Stomach (tissue), 9 donors: ENCODE measurements around the gene FAM222A. TPM values are rescaled to one million over a fixed set of nuclear protein-coding genes. Genes with fewer than 3 reads are reported as not detected.

Source experiments
- DNase-seq, 2 donors: peaks; one replicate each; pipeline versions ENCODE4 v3.0.0 to v3.0.0-alpha.2; 2013 to 2019
- H3K27ac ChIP-seq, 5 donors: fragments of 200-600 bp in 4 of 5; sonication (generic) in 4 of 5; one replicate each; pipeline ENCODE4 v1.5.1; 2013 to 2019; ENCODE audit warnings: mild to moderate bottlenecking in 1 of 5, moderate library complexity in 1 of 5
- H3K27me3 ChIP-seq, 3 donors: fragments of 200-600 bp; sonication (generic); one replicate each; pipeline ENCODE4 v1.5.1; 2017 to 2019; ENCODE audit warnings: mixed run types in 1 of 3
- H3K36me3 ChIP-seq, 4 donors: fragments of 200-600 bp; sonication (generic); 1 replicate in 3 of 4; 2 replicates in 1 of 4; pipeline ENCODE4 v1.5.1; 2016 to 2019
- H3K4me1 ChIP-seq, 4 donors: fragments of 200-600 bp; sonication (generic); one replicate each; pipeline ENCODE4 v1.5.1; 2016 to 2019
- H3K4me3 ChIP-seq, 4 donors: fragments of 200-600 bp; sonication (generic) in 3 of 4; one replicate each; pipeline ENCODE4 v1.5.1; 2016 to 2019; ENCODE audit warnings: mild to moderate bottlenecking in 1 of 4
- H3K9me3 ChIP-seq, 4 donors: fragments of 200-600 bp; sonication (generic); one replicate each; pipeline ENCODE4 v1.5.1; 2016 to 2019
- EP300 ChIP-seq: sonication (generic); formaldehyde crosslinking; IDR thresholded peaks from one replicate; pipeline ENCODE4 v1.6.1; 2017; ENCODE audit warnings: antibody characterized with exemption
- POLR2A ChIP-seq, 4 donors: fragments of 450-650 bp; IDR thresholded peaks; one replicate each; pipeline ENCODE4 v1.6.1; 2016; ENCODE audit warnings: antibody characterized with exemption in 4 of 4, control low read depth in 2 of 4, mild to moderate bottlenecking in 1 of 4, moderate library complexity in 1 of 4
- POLR2AphosphoS5 ChIP-seq, 3 donors: sonication (generic); formaldehyde crosslinking; IDR thresholded peaks; one replicate each; pipeline ENCODE4 v1.6.1; 2016; ENCODE audit warnings: antibody characterized with exemption in 3 of 3
- WGBS, 5 donors: extraction: QIAGEN DNeasy Blood & Tissue Kit in 3 of 5; methylation state at CpG; one replicate each; pipeline versions ENCODE4 v1.1.5 to v1.1.7; 2013 to 2018; 5-methylcytosine and 5-hydroxymethylcytosine counted together
- intact Hi-C: fragments of 100-400 bp; cut with DNase I; formaldehyde crosslinking; loops from one replicate; pipeline ENCODE4 v1.15.1; 2023; ENCODE audit warnings: low total_unique reads
- polyA plus RNA-seq, 3 donors: library from polyadenylated mRNA; stranded (reverse); fragments of 200-250 nt; gene quantifications; one replicate each; pipeline ENCODE4 v1.2.3, GENCODE V29; 2013
- total RNA-seq, 5 donors: library from RNA; depleted of rRNA; stranded (reverse); fragments of >200 nt; gene quantifications; one replicate each; pipeline versions ENCODE4 v1.1.0 to v1.2.3, GENCODE V29; 2014 to 2016
- TF ChIP-seq, protein P1 (sequence below), 7 experiments: fragments of 450-650 bp in 4 of 7; fragments of 200-600 bp in 3 of 7; sonication (generic) in 3 of 7; IDR thresholded peaks; one replicate each; pipeline ENCODE4 v1.5.1; 2016 to 2019; ENCODE audit warnings: antibody characterized with exemption in 7 of 7, control low read depth in 2 of 7, mild to moderate bottlenecking in 1 of 7
- donor health status: healthy with polysubstance abuse.
- donor health status: Bipolar disorder and iron deficiency.
- donor health status: healthy.

Gene FAM222A
- total and polyA plus RNA-seq, 8 donors, result 1.7 to 19.7 (median 4.5) TPM

DNA sequence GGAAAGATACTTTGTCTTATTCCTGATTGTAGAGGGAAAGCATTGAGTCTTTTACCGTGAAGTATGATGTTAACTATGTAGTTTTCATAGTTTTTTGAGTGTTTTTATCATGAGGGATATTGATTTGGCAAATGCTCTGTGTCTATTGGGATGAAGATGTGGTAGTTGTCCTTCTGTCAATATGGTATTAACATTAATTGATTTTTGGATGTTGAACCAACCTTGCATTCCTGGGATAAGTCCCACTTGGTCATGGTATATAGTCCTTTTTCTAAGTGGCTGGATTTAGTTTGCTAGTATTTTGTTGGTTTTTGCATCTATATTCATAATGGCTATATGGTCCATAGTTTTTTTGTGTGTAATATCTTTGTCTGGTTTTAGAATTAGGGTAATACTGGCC, 42.8 kb downstream of the FAM222A start:
- DNase-seq, result no peak
- 83 to 96% (median 91%) methylated on average over 1 of the region's 1 CpG for WGBS, 5 donors
- Histone ChIP-seq H3K4me1 (peaks cover 0 to 31% (median 23%) of the 10 kb centered on the region in 4 donors), H3K27ac (no peak overlapping the region), H3K4me3 (no peak overlapping the region), H3K9me3 (peaks cover 0 to 20% (median 14%) of the 10 kb centered on the region in 4 donors), H3K36me3 (no peaks in the 10 kb centered on the region), H3K27me3 (no peaks in the 10 kb centered on the region)
- intact Hi-C loops, result no loop called here
- TF ChIP-seq EP300, result no peak
- TF ChIP-seq POLR2AphosphoS5 (IDR thresholded peaks at IDR 0.05), result no peak
- TF ChIP-seq, protein P1, sequence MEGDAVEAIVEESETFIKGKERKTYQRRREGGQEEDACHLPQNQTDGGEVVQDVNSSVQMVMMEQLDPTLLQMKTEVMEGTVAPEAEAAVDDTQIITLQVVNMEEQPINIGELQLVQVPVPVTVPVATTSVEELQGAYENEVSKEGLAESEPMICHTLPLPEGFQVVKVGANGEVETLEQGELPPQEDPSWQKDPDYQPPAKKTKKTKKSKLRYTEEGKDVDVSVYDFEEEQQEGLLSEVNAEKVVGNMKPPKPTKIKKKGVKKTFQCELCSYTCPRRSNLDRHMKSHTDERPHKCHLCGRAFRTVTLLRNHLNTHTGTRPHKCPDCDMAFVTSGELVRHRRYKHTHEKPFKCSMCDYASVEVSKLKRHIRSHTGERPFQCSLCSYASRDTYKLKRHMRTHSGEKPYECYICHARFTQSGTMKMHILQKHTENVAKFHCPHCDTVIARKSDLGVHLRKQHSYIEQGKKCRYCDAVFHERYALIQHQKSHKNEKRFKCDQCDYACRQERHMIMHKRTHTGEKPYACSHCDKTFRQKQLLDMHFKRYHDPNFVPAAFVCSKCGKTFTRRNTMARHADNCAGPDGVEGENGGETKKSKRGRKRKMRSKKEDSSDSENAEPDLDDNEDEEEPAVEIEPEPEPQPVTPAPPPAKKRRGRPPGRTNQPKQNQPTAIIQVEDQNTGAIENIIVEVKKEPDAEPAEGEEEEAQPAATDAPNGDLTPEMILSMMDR (IDR thresholded peaks at IDR 0.05), result no peak
- TF ChIP-seq POLR2A (IDR thresholded peaks at IDR 0.05), result no peak

GRCh38 chr12:109757671-109758265, 44.1 kb downstream of the FAM222A start:
- intact Hi-C loops, result no loop called here
- DNase-seq, result peak in 1 of 2 donors; percentile 15
- no peak overlapping the region for H3K27ac ChIP-seq
- WGBS, 5 donors, result 82 to 93% (median 91%) methylated on average over 11 of the region's 11 CpGs
- H3K4me1 ChIP-seq, result peaks cover 0 to 27% (median 20%) of the 10 kb centered on the region in 4 donors
- H3K9me3 ChIP-seq, result peaks cover 0 to 20% (median 14%) of the 10 kb centered on the region in 4 donors
- TF ChIP-seq POLR2A (IDR thresholded peaks at IDR 0.05) (no peak), EP300 (no peak), POLR2AphosphoS5 (IDR thresholded peaks at IDR 0.05) (no peak)
- TF ChIP-seq, protein P1 (IDR thresholded peaks at IDR 0.05), result no peak
- no peak overlapping the region for H3K4me3 ChIP-seq
- no peaks in the 10 kb centered on the region for H3K36me3 ChIP-seq
- H3K27me3 ChIP-seq, result no peaks in the 10 kb centered on the region

- 76 to 84% (median 84%) methylated on average over 13 to 15 of the region's 15 CpGs for WGBS, 5 donors
- Histone ChIP-seq H3K27me3 (no peaks in the 10 kb centered on the region), H3K36me3 (no peaks in the 10 kb centered on the region), H3K27ac (peak overlapping the region in 1 of 5 donors; percentile 3), H3K4me1 (peaks cover 0 to 18% (median 16%) of the 10 kb centered on the region in 4 donors), H3K4me3 (no peak overlapping the region), H3K9me3 (peaks cover 0 to 26% (median 18%) of the 10 kb centered on the region in 4 donors)
- intact Hi-C loops, result no loop called here
- TF ChIP-seq, protein P1 (IDR thresholded peaks at IDR 0.05), result no peak
- TF ChIP-seq POLR2AphosphoS5 (IDR thresholded peaks at IDR 0.05) (no peak), POLR2A (IDR thresholded peaks at IDR 0.05) (no peak), EP300 (no peak)
- peak in 1 of 2 donors; percentile 9 for DNase-seq
Observed at GRCh38 chr12:109758426-109759420, 45.1 kb downstream of the FAM222A start.

DNA sequence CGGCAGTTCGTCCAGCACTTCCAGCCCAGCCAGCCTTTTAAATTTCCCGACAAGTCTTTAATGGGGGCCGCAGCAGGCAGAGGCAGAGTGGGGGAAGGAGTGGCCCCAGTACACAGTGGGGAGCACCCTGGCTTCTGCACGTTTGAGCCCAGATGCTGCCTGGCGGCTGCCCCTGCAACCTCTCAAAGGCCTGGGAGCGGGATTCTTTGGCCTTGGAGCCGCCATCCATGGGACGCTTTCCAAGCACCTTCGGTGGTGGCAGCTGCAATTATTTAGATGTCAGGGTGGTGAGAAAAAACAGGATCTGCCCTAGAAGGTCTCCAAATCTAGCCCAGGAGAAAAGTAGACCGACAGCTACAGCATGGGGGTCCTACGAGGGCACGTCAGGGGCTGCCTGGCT, 46.0 kb downstream of the FAM222A start:
- WGBS, 5 donors, result 70 to 87% (median 78%) methylated on average over 13 of the region's 13 CpGs
- H3K9me3 ChIP-seq, result peaks cover 0 to 26% (median 18%) of the 10 kb centered on the region in 4 donors
- H3K36me3 ChIP-seq, result no peaks in the 10 kb centered on the region
- H3K27ac ChIP-seq, result peak overlapping the region in 3 of 5 donors; percentile 27 to 42 (median 35)
- TF ChIP-seq EP300 (no peak), POLR2AphosphoS5 (IDR thresholded peaks at IDR 0.05) (no peak), POLR2A (IDR thresholded peaks at IDR 0.05) (no peak)
- TF ChIP-seq, protein P1 (IDR thresholded peaks at IDR 0.05), result no peak
- H3K27me3 ChIP-seq, result no peaks in the 10 kb centered on the region
- no peak for DNase-seq
- no peak overlapping the region for H3K4me3 ChIP-seq
- intact Hi-C loops, result no loop called here
- peaks cover 0 to 16% (median 9%) of the 10 kb centered on the region in 4 donors for H3K4me1 ChIP-seq
